ENCODE measurements around the gene CMTM7.
A peak's percentile ranks its signal among the peaks of the same experiment; 100 is the strongest.

CMTM7 gene

DNA sequence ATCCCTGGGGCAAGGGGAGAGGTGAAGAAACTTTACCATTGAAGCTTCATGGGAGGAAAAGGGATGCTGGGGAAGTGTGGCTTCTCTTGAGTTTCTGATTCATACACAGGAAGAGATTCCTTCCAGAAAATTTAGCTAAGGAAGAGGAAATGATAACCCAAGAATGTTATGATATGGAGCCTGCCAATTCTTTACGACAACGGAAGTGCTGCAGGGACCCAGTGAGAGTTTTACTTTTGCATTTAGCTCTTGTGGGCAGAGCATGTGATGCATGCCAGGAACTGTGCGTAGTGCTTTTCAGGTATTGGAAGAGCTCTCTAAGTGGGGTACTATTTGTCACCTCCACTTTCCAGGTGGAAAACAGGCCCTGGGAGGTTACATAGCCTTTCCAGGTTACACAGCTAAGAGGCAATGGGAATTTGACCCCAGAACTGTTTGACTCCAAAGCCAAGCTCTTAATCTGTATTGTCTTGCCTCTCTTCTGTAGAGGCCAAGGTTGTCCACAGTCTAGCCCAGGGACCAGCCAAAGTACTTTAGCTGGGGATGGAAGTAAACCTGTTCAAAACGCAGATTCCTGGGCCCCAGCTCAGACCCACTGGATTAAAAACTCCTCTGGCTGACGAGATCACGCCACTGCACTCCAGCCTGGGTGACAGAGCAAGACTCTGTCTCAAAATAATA is 23.0 kb downstream of the CMTM7 start:
- DNase-seq (ENCODE audit: low spot score), result no peak

DNA sequence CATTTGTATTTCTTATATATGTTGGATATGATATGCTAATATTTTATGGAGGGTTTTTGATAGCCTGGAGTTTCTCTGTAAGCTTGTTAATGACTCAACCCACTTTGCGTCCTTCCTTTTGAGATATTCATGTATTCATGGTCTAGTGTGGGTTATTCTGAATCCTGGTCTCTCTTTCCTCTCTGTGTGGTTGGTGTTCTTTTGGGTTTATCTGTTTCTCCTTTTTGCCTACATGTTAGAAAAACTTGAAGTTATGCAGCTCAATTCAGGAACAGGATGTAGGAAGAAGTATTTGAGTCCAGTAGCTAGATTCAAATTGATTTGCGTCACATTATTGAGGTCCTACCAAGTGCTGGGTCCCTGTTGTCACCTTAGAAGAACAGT is 28.1 kb downstream of the CMTM7 start:
- DNase-seq (ENCODE audit: low spot score), result no peak

DNA sequence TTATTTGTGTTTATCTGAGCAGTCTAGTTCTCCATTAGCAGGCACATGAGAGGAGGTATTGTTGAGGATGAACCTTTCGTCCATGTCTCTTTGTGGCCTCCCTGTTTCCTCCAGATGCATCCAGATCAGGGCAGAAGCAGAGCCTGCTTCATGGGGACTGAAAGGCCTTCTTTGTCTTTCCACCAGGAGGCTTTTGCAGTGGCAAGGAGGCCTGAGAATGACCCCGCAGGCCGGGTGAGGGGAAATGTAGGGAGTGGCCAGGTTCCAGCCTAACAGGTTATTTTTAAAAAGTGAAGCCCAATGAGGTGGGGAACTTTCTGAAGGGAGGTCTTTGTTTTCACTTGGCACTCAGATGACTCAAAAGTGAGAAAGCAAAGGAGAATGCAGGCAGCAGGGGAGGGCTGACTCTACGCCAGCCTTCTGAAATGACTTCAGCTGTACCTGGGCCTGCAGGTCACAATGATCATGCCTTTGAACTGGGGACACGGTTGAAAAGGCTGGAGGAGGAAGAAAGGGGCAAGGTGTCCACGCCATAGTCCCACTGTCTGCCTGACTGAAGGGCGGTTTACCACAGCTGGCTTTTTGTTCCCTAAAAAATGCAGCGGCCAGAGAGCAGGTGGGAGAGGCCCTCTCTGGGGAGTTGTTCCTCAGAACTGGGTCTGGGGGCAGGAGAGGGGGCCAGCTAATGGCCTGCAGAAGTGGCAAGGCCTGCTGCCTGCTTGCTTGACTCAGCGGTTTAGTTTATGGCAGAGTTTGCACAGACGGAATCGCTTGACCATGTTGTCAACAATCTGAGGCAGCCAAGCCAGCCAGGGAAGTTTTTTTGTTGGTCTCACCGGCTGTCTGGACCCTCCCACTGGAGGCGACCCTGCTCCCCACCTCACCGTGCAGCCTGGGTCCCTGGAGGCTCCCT is 28.7 kb downstream of the CMTM7 start:
- peak; percentile 21 for DNase-seq (ENCODE audit: low spot score)

DNA sequence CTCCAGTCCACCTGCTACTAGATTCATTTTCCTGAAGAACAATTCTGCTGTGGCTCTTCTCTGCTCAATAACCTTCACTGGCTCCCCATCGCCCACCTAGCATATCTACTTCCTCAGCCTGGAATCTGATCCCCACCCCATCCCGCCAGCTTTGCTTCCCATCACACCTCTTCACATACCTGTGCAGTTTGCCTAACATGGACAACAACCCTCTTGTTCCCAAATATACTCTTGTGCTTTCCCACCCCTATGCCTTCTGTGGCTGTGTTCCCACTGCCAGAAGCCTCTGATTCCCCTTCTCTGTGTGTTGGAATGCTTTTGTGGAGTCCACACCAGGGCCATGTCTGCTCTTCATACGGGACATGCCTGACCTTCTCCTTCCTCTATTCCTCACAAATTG is 29.5 kb downstream of the CMTM7 start:
- DNase-seq (ENCODE audit: low spot score), result no peak

DNA sequence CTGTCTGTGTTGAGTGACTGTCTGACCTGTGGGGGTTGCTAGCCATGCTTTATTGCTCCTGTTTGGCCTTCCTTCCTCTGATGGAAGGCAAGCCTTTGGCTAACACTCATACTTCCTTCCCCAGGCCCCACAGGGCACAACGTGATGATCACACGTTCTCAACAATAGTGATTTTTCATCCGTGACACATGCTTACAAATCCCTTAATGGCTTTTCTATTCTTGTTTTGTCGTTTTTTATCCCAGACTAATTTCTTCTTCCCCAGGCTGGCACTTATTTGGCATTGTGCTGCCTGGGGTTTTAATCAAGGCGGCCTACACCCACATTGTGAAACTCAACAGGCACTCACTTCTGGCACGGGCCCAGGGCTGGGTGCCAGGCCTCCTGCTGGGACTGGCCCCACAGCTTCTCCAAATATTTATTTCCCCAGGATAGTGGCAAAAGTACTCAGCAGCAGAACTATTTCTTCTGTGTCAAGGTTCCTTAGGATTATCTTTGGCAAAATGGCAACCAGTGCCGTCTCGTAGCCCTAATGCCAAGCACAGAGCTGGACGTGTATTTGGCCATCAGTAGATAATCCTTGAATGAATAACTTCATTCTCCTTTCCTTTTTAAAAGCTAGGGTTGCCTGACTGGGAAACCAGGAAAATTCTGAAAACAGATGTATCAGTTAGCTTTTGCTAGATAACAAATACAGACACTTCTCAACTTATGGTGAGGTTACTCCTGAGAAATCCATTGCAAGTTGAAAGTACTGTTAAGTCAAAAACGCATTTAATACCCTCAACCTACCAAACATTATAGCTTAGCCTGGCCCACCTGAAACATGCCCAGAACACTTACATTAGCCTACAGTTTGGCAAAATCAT is 30.6 kb downstream of the CMTM7 start:
- DNase-seq (ENCODE audit: low spot score), result peak; percentile 80

DNA sequence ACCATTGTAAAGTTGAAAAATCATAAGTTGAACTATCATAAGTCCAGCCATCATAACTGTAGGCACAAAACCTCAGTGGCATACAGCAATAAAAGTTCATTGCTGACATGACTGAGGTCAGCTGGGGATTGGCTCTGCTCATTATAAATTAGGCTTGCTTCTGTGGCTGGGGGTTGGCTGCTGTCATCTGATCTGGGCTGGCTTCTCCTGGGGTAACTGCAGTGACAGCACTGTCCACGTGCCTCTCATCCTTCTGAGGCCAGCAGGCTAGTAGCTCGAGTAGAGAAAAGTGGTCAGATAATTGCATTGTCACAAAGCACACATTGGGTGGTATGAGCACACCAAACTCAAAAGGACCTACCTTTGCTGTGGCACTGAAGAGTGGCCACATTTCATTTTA is 31.3 kb downstream of the CMTM7 start:
- DNase-seq (ENCODE audit: low spot score), result no peak

DNA sequence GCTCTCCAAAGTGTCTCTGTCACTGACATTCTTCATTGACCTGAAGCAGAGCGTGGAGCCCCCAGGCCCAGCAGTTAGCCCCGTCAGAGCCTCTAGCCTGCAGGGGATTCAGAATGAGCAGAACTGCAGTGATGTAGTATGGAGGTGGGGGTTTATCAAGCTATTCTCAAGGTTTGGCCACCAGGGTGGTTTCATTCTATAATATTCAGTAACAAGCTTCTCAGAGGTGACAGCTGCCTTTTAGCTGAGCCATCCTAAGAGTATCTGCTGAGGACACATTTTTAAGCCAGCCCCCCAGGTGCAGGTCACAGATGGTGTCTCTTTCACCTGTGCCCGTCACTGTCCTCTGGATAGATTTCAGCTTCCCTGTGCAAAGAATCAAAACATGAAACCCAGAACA is 31.9 kb downstream of the CMTM7 start:
- no peak for DNase-seq (ENCODE audit: low spot score)

DNA sequence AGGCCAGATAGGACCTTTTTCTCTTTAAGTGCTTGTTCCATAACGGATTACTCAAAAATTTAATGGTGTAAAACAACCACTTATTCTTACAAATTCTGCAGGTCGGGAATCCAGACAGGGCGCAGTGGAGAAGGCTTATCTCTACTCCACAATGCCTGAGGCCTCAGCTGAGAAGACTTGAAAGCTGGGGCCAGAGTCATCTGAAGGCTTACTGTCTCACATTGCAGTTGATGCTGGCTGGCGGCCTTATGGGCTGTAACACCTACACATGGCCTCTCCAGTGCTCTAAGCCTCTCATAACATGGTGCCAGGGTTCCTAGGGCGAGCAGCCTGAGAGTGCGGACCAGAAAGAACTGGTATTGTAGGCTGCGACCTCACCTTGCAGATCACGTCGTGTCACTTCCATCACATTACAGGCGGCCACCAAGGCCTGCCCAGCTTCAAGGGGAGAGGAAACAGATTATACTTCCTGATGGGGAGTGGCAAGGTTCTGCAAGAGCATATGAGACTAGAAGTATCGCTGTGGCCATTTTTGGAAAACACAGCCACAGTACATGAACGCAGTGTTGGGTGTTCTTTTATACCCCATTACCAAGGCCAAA is 32.4 kb downstream of the CMTM7 start:
- DNase-seq (ENCODE audit: low spot score), result no peak

DNA sequence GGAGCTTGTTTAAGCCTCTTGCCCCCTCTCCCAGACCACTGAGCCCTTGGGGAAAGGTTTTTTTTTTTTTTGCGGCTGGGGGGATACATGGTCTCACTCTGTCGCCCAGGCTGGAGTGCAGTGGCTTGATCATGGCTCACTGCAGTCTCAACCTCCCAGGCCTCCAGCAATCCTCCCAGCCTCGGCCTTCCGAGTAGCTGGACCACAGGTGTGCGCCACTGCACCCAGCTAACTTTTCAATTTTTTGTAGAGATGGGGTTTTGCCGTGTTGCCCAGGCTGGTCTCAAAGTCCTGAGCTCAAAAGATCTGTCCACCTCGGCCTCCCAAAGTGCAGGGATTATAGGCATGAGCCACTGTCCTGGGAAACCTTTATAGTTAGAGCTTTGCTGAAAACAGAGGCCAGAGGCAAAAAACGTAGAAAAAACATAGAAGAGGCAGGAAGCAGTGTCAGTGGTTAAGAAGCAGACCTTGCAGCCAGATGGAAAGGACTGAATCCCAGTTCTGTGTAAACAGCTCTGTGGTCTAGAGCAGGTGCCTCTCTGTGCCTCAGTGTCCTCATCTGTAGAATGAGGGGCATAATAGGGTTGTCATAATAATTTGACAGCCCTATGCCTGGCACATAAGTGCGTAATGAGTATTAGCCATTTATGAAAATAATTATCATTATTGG is 33.1 kb downstream of the CMTM7 start:
- no peak for DNase-seq (ENCODE audit: low spot score)

DNA sequence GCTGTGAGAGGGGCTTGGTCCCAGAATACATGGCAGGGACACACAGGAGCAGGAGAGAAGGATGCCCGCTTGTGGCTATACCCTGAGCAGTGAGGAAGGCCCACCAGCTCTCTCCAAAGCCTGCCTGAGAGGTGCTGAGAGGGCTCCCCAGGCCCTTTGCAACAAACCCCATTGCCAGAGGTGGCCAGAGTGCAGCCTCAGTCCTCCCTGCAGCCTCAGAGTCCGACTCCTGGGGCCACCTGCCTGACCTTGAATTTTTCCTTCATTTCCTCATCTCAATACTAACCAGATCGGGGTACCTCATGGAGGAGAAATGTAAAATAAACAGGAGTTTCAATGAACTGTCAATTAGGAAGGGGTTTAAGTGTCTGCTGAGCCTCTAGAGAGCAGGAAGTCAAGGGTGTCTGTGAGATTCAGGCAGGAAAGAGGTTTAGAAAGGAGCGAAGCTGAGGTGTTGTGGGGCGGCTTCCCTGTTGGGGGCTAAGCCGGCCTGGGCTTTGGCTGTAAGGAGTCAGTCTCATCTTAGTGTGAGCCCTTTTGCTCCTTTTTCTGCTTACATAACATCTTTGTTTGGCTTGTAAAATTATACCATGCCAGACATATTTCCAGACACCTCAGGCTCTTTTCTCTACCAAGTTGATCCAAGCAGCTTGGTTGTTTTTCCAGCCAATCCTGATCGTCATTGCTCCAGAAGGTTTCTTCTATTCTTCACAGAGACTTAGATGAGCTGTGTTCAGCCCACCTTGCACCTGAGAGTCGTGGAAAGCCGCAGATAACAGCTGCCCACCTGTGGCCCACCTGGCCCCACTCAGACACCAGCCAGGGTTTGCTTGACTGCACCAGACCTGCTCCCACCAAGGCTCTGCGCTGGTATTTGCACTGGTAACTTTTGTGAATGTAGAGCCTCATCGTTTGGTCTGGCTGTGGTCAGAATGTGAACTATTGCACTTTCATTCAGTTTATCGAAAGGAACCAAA is 36.7 kb downstream of the CMTM7 start:
- DNase-seq (ENCODE audit: low spot score), result no peak

DNA sequence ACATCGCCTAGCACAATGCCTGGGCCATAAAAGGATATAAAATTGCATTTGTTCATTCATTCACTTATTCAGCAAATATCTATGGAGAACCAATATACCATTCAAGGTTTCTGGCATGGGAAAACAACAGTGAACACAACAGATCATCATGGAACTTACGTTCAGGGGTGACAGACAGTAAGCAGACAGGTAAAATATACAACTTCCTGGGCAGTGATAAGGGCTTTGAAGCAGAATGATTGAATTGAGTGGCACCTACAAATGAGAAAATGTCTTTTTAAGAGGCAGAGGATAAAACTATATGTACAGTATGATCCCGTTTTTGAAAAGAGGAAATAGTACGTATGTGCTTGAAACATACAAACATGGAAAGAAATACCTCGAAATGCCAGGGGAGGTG is 39.2 kb downstream of the CMTM7 start:
- DNase-seq (ENCODE audit: low spot score), result no peak

DNA sequence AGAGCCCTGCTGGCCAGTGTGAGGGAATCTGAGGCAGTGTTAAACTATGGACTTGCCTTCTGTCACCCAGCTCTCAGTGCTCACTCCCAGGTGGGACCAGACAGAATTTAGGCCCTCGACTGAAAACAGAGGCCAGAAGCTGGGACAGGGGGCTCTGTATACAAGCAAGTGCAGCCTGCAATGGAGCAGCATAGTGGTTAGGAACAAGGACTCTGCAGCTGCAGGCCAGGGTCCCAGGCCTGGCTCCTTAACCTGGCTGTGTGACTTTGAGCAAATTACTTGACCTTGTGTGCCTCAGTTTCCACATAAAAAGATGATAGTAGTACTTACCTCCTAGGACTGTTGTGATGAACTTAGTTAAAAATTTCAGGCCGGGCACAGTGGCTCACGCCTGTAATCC is 39.8 kb downstream of the CMTM7 start:
- no peak for DNase-seq (ENCODE audit: low spot score)

DNA sequence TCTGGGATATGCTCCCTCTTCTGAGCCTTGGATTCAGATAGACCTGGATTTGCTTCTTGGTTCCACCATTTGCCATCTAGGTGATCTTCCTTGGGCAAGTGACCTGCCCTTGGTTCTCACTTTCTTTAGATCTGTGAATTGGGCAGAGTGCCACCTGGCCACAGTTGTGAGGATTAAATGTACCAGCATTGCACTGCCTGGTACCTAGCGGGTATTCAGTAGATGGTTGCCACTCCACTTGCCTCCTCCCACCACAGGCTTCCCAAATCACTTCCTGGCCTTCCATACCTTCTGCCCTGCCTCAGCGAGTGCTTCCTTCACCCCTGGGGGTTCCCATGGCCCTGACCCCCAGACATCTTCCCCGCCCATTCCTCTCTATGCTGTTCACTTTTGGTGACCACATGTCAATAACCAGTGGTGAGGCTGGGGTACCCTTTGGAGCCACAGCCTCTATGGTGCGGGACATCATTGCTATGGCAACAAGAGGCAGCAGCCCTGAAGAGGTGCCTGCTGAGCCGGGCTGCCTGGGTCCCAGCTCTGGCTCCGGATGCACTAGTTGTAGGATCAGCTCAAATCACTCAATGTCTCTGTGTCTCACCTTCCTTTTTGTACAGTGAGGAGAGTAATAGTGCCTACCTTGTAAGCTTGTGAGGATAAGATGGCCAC is 40.5 kb downstream of the CMTM7 start:
- no peak for DNase-seq (ENCODE audit: low spot score)

DNA sequence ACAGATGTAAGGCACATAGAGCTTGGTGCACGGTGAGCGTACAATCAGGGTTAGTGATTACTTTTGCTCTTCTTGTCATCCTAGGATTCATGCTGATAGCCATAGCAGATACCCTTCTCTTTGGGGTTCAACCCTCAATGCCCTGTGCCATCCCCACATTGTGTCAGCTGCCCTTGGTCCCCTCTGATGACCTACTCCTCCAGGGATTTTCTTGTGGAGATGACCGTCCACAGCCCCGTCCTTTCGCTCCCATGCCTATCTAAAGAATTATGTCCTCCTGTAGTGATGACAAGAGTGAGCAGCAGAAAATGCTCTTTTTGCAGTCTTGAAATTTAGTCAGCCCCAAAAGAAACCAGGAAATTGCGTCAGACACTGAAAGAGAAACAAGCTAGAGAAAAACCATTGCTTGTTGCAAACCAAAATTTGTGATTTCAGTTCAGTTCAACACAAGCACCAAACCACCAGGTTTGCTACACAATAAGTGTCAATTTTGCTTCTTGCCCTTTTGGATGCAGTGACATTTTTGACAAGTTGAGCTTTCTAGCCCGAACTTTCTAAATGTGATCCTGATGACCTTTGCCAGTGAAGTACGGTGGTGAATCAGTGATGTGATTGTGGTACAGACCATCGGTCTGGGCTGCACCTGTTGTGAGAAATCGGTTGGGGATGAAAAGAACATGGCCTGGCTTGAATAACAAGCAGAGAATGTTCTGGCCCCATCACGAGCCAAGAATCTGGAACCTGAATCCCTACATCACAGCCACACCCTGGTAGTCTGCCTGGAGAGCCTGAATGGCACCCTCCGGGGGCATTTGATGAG is 41.3 kb downstream of the CMTM7 start:
- DNase-seq (ENCODE audit: low spot score), result peak; percentile 27

DNA sequence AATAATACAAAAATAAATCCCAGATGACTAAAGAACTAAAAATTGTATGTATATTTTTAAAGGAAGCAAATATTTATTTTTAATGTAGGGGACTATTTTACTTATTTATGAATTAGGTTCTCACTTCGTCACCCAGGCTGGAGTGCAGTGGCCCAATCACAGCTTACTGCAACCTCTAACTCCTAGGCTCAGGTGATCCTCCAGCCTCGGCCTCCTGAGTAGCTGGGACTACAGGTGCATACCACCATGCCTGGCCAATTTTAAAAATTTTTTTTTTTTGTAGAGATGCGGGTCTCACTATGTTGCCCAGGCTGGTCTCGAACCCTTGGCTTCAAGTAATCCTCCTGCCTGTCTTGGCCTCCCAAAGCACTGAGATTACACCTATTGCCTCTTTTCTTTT is 42.6 kb downstream of the CMTM7 start:
- no peak for DNase-seq (ENCODE audit: low spot score)

DNA sequence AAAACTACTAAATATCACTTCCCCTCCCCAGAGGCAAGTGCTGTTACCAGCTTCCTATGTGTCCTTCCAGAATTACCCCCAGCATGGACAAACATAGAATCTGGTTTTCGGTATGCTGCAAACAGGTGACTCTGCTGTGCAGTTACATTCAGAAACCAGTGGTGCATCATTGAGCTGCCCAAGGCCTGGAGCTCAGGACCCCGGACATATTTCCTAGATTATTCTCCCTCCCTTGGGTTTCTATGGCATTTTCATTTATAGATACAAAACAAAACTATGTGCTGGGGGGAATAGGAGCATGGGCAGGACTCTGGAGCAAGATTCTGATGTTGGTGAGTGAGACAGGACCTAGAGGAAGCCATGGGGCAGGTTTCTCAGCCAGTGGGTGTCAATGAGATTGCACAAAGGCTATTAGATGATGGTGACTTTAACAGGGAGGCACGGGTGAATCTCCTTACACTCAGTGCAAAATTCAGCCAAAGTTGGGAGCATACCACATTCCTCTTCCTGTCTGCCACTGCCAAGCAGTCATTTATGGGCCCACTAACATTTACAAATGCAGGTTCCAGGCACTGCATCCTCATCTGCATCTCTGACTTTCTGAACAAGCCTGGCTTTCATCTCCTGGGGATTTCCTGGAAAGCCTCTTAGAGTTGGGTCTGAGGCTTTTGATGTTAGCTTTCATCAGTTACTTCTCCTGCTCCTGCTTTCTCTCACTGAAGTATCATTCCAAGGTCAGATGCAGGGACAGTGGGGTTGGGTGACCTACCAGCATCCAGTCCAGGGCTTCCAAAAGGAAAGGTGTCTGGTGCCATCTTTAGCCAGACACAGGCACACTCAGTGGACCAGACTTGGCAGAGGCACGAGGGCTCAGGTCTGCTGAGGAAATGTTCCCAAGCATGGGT is 44.5 kb downstream of the CMTM7 start:
- no peak for DNase-seq (ENCODE audit: low spot score)

DNA sequence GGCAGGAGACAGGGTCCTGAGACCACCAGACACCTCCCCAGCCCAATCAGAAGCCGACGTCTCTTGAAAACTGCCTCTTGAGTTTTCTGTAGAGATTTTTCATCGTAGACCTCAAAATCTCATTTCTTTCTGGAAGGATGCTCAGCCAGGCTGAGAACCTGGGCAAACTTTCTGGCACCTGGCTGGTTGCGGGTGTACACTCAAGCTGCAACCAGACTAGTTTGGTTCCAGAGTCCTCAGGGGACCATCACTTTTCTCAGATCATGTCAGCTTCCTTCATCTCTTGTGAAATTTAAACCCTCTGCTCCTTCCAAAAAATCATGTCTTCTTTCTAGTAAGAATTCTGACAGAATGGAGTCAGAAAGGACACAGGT is 45.1 kb downstream of the CMTM7 start:
- DNase-seq (ENCODE audit: low spot score), result no peak

DNA sequence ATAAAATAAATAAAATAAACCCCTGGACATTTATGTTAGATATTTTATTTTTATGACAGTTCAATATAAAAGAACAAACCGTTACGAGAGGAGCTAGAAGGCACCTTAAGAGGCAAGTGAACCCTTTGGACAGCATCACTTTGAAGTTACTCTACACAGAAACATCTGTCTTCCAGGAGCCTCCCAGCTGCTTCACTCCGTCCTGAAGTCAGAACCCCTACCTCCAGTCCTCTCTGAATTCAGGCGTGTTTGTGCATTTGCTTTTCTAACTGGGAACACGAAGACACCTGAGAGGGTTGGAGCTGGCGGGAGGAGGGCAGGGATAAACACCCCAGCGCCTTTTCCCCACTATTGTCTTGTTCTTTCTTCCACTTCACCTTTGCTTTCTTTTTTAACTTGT is 46.2 kb downstream of the CMTM7 start:
- DNase-seq (ENCODE audit: low spot score), result no peak
